HFFc6 (cell line): ENCODE data around the gene CHST13. TPM values are rescaled to one million over a fixed set of nuclear protein-coding genes. Genes with fewer than 3 reads are reported as not detected.
A peak's percentile ranks its signal among the peaks of the same experiment; 100 is the strongest.

Experiments used
- DNase-seq: peaks from one replicate; pipeline ENCODE4 v3.0.0-alpha.2; 2018
- H3K27ac Mint-ChIP-seq: 2 replicates; pipeline ENCODE4 v1.8.0; 2020; ENCODE audit warnings: mild to moderate bottlenecking, mixed read lengths
- H3K27me3 Mint-ChIP-seq: 2 replicates; pipeline ENCODE4 v1.8.0; 2021; ENCODE audit warnings: mild to moderate bottlenecking, moderate library complexity, mixed read lengths; ENCODE audit not compliant: insufficient read depth
- H3K36me3 Mint-ChIP-seq: 2 replicates; pipeline ENCODE4 v1.8.0; 2021; ENCODE audit warnings: low read depth, mixed read lengths
- H3K4me1 Mint-ChIP-seq: 2 replicates; pipeline ENCODE4 v1.8.0; 2020; ENCODE audit warnings: low read depth, mixed read lengths
- H3K4me3 Mint-ChIP-seq: 2 replicates; pipeline ENCODE4 v1.8.0; 2020; ENCODE audit warnings: mild to moderate bottlenecking, moderate library complexity, mixed read lengths
- H3K9me3 Mint-ChIP-seq: 2 replicates; pipeline ENCODE4 v1.8.0; 2020; ENCODE audit warnings: mild to moderate bottlenecking, mixed read lengths
- CTCF ChIP-seq: fragments of 200-600 bp; sonication (generic); IDR thresholded peaks from 2 replicates; pipeline ENCODE4 v1.5.0; 2021; ENCODE audit warnings: antibody characterized with exemption, mild to moderate bottlenecking
- total RNA-seq, 6 experiments: library from RNA; stranded (reverse); fragmentation: NEBNext Ultra II Directional; extraction: Animal tissue kit (Norgen Biotek cat#: 25700); gene quantifications; 2 replicates in 1 of 6; 3 replicates in 5 of 6; pipeline ENCODE4 v1.2.3, GENCODE V29; 2021

CHST13 gene
- total RNA-seq, 6 experiments from 2014 or later = not detected

- H3K27ac Mint-ChIP-seq = no peak overlapping the region
- H3K4me1 Mint-ChIP-seq = peaks cover 4% of the 10 kb centered on the region
- H3K27me3 Mint-ChIP-seq = peaks cover 31% of the 10 kb centered on the region
Observed at GRCh38 chr3:126546013-126546412, 22.1 kb downstream of the CHST13 start.

GRCh38 chr3:126546549-126547239 lies 22.7 kb downstream of the CHST13 start:
- Mint-ChIP-seq H3K27me3 (peaks cover 31% of the 10 kb centered on the region), H3K27ac (no peak overlapping the region), H3K4me1 (no peaks in the 10 kb centered on the region), H3K4me3 (no peak overlapping the region), H3K36me3 (no peaks in the 10 kb centered on the region), H3K9me3 (no peaks in the 10 kb centered on the region)
- no peak for DNase-seq
- TF ChIP-seq CTCF = no peak

More at GRCh38 chr3:126546013-126546412, 22.1 kb downstream of the CHST13 start:
- Mint-ChIP-seq H3K4me3 (no peak overlapping the region), H3K9me3 (no peaks in the 10 kb centered on the region), H3K36me3 (no peaks in the 10 kb centered on the region)
- no peak for TF ChIP-seq CTCF
- no peak for DNase-seq

- TF ChIP-seq CTCF = no peak
- H3K9me3 Mint-ChIP-seq = no peaks in the 10 kb centered on the region
- H3K36me3 Mint-ChIP-seq = no peaks in the 10 kb centered on the region
- H3K27ac Mint-ChIP-seq = no peak overlapping the region
- no peak for DNase-seq
- H3K27me3 Mint-ChIP-seq = peaks cover 31% of the 10 kb centered on the region
- no peaks in the 10 kb centered on the region for H3K4me1 Mint-ChIP-seq
- H3K4me3 Mint-ChIP-seq = no peak overlapping the region
Observed at GRCh38 chr3:126547721-126548120, 23.8 kb downstream of the CHST13 start.

- peak; percentile 27; the same call in 1 of the 2 replicates for TF ChIP-seq CTCF
- Mint-ChIP-seq H3K27me3 (peaks cover 31% of the 10 kb centered on the region), H3K4me3 (no peak overlapping the region), H3K27ac (no peak overlapping the region), H3K9me3 (no peaks in the 10 kb centered on the region), H3K36me3 (no peaks in the 10 kb centered on the region), H3K4me1 (no peaks in the 10 kb centered on the region)
- peak; percentile 3 for DNase-seq
Observed at GRCh38 chr3:126548556-126549466, 24.9 kb downstream of the CHST13 start.

- no peak overlapping the region for H3K4me3 Mint-ChIP-seq
- peaks cover 27% of the 10 kb centered on the region for H3K27me3 Mint-ChIP-seq
Observed at GRCh38 chr3:126549861-126550487, 26.0 kb downstream of the CHST13 start.

More at GRCh38 chr3:126549861-126550487, 26.0 kb downstream of the CHST13 start:
- H3K4me1 Mint-ChIP-seq = no peaks in the 10 kb centered on the region
- no peaks in the 10 kb centered on the region for H3K36me3 Mint-ChIP-seq
- no peak overlapping the region for H3K27ac Mint-ChIP-seq
- DNase-seq = no peak
- TF ChIP-seq CTCF = no peak
- no peaks in the 10 kb centered on the region for H3K9me3 Mint-ChIP-seq
